DND-41 (cell line): ENCODE results near the gene SDCCAG8.

Source experiments
- CTCF ChIP-seq: IDR thresholded peaks from 2 replicates; pipeline ENCODE4 v1.5.1; 2012; ENCODE audit warnings: borderline replicate concordance, low read length, moderate library complexity, mild to moderate bottlenecking; ENCODE audit not compliant: poor library complexity, severe bottlenecking; ENCODE audit errors: extremely low read depth
- EZH2 ChIP-seq: IDR thresholded peaks from 3 replicates; pipeline ENCODE4 v1.6.1; 2012; ENCODE audit warnings: borderline replicate concordance, low read depth, mild to moderate bottlenecking, moderate library complexity, low read length, inconsistent platforms; ENCODE audit not compliant: severe bottlenecking

DNA sequence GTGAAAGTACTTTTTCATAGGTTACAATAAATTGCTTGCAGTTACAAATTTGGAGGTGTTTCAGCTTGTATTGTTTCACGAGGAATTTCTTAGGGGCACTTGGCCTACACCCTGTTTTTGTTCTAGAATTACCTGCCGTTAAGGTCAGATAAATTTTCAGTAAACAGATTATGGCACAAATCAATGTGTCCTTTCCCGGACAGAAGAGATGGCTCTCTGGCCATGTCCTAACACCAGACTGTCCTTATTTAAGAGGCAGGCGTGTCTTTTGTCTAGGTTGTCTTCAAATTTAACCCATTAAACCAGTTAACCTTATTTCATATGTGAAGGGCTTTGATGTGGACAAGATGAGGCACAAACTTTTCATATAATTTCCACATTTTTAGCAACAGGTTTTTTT lies 243.4 kb downstream of the SDCCAG8 start:
- TF ChIP-seq CTCF: no peak
- TF ChIP-seq EZH2: no peak
